ENCODE data around the gene HAGH. TPM values are rescaled to one million over a fixed set of nuclear protein-coding genes. Genes with fewer than 3 reads are reported as not detected.

Gene HAGH
- total and polyA plus RNA-seq, 10 of the 15 experiments (the other 5 are each of a cell fraction or from before 2014, with no cell fraction given), result 2.0 to 50.1 (median 22.4) TPM

GRCh38 chr16:1851793-1852192 is 25.2 kb upstream of the HAGH start:
- Histone ChIP-seq H3K4me2 (ENCODE audit: control insufficient read depth, insufficient read depth) (no peak overlapping the region), H3K9me3 (replicated peaks; ENCODE audit: control insufficient read depth, insufficient read depth, low read length) (no peaks in the 10 kb centered on the region), H3K27ac (ENCODE audit: control insufficient read depth, insufficient read depth) (no peak overlapping the region), H3K4me1 (ENCODE audit: control insufficient read depth, insufficient read depth, low read length) (no peaks in the 10 kb centered on the region), H3K4me3 (no peak overlapping the region), H4K20me1 (ENCODE audit: control insufficient read depth, insufficient read depth) (no peaks in the 10 kb centered on the region), H2AFZ (ENCODE audit: control insufficient read depth, low read depth, low read length) (no peak overlapping the region), H3K9ac (ENCODE audit: control insufficient read depth, insufficient read depth, low read length) (no peak overlapping the region), H3K27me3 (replicated peaks in 1 of 2; ENCODE audit: control insufficient read depth in 2 of 2, insufficient read depth in 2 of 2, low read length in 1 of 2) (no peaks in the 10 kb centered on the region), H3K79me2 (ENCODE audit: control insufficient read depth, insufficient read depth, low read length) (no peaks in the 10 kb centered on the region), H3K36me3 (ENCODE audit: control insufficient read depth in 2 of 2, insufficient read depth in 2 of 2, low read length in 1 of 2) (no peaks in the 10 kb centered on the region)
- RAD21 ChIA-PET (ENCODE audit: unreplicated experiment), result no interaction called here
- POLR2A ChIA-PET, result no interaction called here
- SMC1A ChIA-PET (ENCODE audit: uncharacterized antibody, unreplicated experiment), result no interaction called here
- FAIRE-seq, result no peak
- CTCF ChIA-PET, result no interaction called here
- in situ Hi-C loops (cut with MboI), result no loop called here
- BruUV-seq (replicated peaks), result no TSS peak
- intact Hi-C loops (cut with micrococcal nuclease; ENCODE audit: unreplicated experiment), result no loop called here
- no peak for DNase-seq (ENCODE audit: low read depth, low spot score)
- 18% methylated on average over 4 of the region's 4 CpGs for WGBS (ENCODE audit: insufficient coverage, insufficient replicate concordance, low lambda C conversion rate, missing lambda C conversion rate)
- no peak for ATAC-seq
- TF ChIP-seq TCF3 (IDR thresholded peaks at IDR 0.05; ENCODE audit: borderline replicate concordance, insufficient read depth, low read depth, low read length) (no peak), ESRRA (IDR thresholded peaks at IDR 0.05; ENCODE audit: low read length) (no peak), MTA3 (IDR thresholded peaks at IDR 0.05; ENCODE audit: borderline replicate concordance, low read length) (no peak), RFX5 (IDR thresholded peaks at IDR 0.05; ENCODE audit: low read depth, low read length) (no peak), CREB1 (IDR thresholded peaks at IDR 0.05; ENCODE audit: low read depth) (no peak), MEF2B (IDR thresholded peaks at IDR 0.05; ENCODE audit: partially characterized antibody, poor library complexity, severe bottlenecking) (no peak), KAT2A (conservative IDR thresholded peaks at IDR 0.05; ENCODE audit: control insufficient read depth, low read depth, low read length) (no peak), ETV6 (conservative IDR thresholded peaks at IDR 0.05 in 1 of 2, IDR thresholded peaks at IDR 0.05 in 1 of 2; ENCODE audit: borderline replicate concordance in 1 of 2, low read depth in 1 of 2) (no peak), HDAC6 (IDR thresholded peaks at IDR 0.05; ENCODE audit: unreplicated experiment) (no peak), ZSCAN29 (IDR thresholded peaks at IDR 0.05) (no peak), SMAD5 (IDR thresholded peaks at IDR 0.05; ENCODE audit: low read depth) (no peak), SREBF2 (IDR thresholded peaks at IDR 0.05; ENCODE audit: low read length) (no peak)
- TF ChIP-seq, protein P1, sequence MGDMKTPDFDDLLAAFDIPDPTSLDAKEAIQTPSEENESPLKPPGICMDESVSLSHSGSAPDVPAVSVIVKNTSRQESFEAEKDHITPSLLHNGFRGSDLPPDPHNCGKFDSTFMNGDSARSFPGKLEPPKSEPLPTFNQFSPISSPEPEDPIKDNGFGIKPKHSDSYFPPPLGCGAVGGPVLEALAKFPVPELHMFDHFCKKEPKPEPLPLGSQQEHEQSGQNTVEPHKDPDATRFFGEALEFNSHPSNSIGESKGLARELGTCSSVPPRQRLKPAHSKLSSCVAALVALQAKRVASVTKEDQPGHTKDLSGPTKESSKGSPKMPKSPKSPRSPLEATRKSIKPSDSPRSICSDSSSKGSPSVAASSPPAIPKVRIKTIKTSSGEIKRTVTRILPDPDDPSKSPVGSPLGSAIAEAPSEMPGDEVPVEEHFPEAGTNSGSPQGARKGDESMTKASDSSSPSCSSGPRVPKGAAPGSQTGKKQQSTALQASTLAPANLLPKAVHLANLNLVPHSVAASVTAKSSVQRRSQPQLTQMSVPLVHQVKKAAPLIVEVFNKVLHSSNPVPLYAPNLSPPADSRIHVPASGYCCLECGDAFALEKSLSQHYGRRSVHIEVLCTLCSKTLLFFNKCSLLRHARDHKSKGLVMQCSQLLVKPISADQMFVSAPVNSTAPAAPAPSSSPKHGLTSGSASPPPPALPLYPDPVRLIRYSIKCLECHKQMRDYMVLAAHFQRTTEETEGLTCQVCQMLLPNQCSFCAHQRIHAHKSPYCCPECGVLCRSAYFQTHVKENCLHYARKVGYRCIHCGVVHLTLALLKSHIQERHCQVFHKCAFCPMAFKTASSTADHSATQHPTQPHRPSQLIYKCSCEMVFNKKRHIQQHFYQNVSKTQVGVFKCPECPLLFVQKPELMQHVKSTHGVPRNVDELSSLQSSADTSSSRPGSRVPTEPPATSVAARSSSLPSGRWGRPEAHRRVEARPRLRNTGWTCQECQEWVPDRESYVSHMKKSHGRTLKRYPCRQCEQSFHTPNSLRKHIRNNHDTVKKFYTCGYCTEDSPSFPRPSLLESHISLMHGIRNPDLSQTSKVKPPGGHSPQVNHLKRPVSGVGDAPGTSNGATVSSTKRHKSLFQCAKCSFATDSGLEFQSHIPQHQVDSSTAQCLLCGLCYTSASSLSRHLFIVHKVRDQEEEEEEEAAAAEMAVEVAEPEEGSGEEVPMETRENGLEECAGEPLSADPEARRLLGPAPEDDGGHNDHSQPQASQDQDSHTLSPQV (IDR thresholded peaks at IDR 0.05), result no peak
- TF ChIP-seq, protein P2, sequence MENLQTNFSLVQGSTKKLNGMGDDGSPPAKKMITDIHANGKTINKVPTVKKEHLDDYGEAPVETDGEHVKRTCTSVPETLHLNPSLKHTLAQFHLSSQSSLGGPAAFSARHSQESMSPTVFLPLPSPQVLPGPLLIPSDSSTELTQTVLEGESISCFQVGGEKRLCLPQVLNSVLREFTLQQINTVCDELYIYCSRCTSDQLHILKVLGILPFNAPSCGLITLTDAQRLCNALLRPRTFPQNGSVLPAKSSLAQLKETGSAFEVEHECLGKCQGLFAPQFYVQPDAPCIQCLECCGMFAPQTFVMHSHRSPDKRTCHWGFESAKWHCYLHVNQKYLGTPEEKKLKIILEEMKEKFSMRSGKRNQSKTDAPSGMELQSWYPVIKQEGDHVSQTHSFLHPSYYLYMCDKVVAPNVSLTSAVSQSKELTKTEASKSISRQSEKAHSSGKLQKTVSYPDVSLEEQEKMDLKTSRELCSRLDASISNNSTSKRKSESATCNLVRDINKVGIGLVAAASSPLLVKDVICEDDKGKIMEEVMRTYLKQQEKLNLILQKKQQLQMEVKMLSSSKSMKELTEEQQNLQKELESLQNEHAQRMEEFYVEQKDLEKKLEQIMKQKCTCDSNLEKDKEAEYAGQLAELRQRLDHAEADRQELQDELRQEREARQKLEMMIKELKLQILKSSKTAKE (IDR thresholded peaks at IDR 0.05; ENCODE audit: low read depth, poor library complexity, severe bottlenecking), result no peak
- TF ChIP-seq, protein P3, sequence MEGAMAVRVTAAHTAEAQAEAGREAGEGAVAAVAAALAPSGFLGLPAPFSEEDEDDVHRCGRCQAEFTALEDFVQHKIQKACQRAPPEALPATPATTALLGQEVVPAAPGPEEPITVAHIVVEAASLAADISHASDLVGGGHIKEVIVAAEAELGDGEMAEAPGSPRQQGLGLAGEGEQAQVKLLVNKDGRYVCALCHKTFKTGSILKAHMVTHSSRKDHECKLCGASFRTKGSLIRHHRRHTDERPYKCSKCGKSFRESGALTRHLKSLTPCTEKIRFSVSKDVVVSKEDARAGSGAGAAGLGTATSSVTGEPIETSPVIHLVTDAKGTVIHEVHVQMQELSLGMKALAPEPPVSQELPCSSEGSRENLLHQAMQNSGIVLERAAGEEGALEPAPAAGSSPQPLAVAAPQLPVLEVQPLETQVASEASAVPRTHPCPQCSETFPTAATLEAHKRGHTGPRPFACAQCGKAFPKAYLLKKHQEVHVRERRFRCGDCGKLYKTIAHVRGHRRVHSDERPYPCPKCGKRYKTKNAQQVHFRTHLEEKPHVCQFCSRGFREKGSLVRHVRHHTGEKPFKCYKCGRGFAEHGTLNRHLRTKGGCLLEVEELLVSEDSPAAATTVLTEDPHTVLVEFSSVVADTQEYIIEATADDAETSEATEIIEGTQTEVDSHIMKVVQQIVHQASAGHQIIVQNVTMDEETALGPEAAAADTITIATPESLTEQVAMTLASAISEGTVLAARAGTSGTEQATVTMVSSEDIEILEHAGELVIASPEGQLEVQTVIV (IDR thresholded peaks at IDR 0.05; ENCODE audit: borderline replicate concordance, partially characterized antibody), result no peak
